IPS DF 4.7 (cell line): ENCODE measurements around the gene MEF2A.

Source experiments
- DNase-seq: peaks from one replicate; pipeline ENCODE4 v3.0.0-alpha.2; 2013; ENCODE audit warnings: low spot score; ENCODE audit errors: extremely low read depth

MEF2A gene

DNA sequence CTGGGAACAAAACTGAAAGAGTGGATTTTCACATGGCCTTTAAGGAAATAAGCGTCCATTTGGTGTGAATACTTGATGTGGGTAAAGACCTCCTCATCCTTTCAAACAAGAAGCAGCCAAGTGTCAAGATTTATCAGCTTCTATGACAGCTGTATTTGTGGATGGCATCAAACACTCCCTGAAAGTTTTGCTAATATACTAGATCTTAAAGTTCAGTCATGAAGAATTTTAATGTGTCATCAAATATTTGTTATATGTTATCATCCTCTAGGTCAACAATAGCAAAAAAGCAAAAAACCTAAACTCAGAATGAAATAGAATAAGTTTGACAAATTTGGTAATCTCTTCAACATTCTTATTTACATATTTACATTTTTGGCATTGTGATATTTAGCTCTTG lies 196.5 kb downstream of the MEF2A start:
- DNase-seq, result no peak

DNA sequence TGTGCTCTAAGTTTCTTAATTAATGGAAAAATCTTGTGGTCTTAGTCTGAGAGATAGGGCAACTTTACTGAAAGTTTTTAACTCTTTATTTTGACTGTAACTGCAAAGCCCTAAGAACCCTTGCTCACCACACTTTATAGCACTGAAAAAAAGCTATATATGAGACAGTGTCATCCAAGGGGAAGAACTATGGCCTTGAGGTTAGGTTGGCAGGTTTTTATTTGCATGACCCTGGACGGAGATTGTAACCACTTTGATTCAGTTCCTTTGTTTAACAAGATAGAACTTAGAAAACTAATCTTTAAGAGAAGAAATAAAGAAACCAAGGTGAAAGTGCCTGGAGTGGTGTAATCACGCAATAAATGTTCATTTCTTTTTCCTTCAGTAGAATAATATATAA lies 198.0 kb downstream of the MEF2A start:
- DNase-seq, result no peak

DNA sequence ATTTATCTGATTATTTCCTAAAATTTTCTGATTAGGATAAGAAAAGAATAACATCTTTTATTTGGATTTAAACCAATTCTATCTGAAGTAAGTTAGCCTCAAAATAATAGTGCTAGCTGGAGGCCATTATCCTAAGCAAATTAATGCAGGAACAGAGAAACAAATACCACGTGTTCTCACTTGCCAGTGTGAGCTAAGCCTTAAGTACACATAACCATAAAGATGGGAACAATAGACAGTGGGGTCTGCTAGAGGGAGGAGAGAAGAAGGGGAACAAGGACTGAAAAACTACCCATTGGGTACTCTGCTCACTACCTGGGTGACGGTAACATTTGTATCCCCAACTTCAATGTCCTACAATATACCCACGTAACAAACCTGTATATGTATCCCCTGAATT lies 198.7 kb downstream of the MEF2A start:
- DNase-seq, result no peak
